MCF 10A (cell line): Measurements from ENCODE around the gene RNF207. TPM values are rescaled to one million over a fixed set of nuclear protein-coding genes. Genes with fewer than 3 reads are reported as not detected.

ENCODE experiments used
- BruUV-seq: library from RNA; stranded (reverse); fragments of 400-500 nt; replicated peaks from 2 replicates; lab custom pipeline; 2021; lab: Mats Ljungman, UMichigan
- CTCF ChIA-PET: fragments of 300-600 bp; sonication (Branson Sonifier 250); formaldehyde crosslinking; extraction: SDS; loops from one replicate; lab custom pipeline; 2021; ENCODE audit warnings: antibody characterized with exemption, inconsistent platforms; lab: Yijun Ruan, JAX
- POLR2A ChIA-PET: fragments of 300-600, 350-650 bp; sonication (Branson Sonifier 250); formaldehyde crosslinking; extraction: SDS; loops from one replicate; lab custom pipeline; 2020; ENCODE audit warnings: antibody characterized with exemption, inconsistent platforms; lab: Yijun Ruan, JAX
- DNase-seq: peaks from one replicate; pipeline ENCODE4 v3.0.0-alpha.2; 2018; ENCODE audit not compliant: unreplicated experiment
- H3K27ac Mint-ChIP-seq: one replicate; pipeline ENCODE4 v1.8.0; 2022; ENCODE audit warnings: mild to moderate bottlenecking, low read depth, mixed read lengths; ENCODE audit not compliant: unreplicated experiment
- H3K27me3 Mint-ChIP-seq: one replicate; pipeline ENCODE4 v1.8.0; 2022; ENCODE audit warnings: mixed read lengths; ENCODE audit not compliant: insufficient read depth, unreplicated experiment
- H3K36me3 Mint-ChIP-seq: one replicate; pipeline ENCODE4 v1.8.0; 2022; ENCODE audit warnings: mild to moderate bottlenecking, moderate library complexity, mixed read lengths; ENCODE audit not compliant: insufficient read depth, unreplicated experiment
- H3K4me1 Mint-ChIP-seq: one replicate; pipeline ENCODE4 v1.8.0; 2022; ENCODE audit warnings: mixed read lengths; ENCODE audit not compliant: insufficient read depth, unreplicated experiment
- H3K4me3 Mint-ChIP-seq: one replicate; pipeline ENCODE4 v1.8.0; 2022; ENCODE audit warnings: mild to moderate bottlenecking, moderate library complexity, mixed read lengths; ENCODE audit not compliant: unreplicated experiment
- H3K9me3 Mint-ChIP-seq: one replicate; pipeline ENCODE4 v1.8.0; 2022; ENCODE audit warnings: mixed read lengths; ENCODE audit not compliant: unreplicated experiment
- CTCF ChIP-seq: fragments of 200-600 bp; IDR thresholded peaks from one replicate; pipeline ENCODE4 v1.8.0; 2022; ENCODE audit warnings: antibody characterized with exemption, mild to moderate bottlenecking; ENCODE audit not compliant: unreplicated experiment
- intact Hi-C: fragments of 100-400 bp; cut with micrococcal nuclease; formaldehyde crosslinking; loops from 2 replicates; pipeline ENCODE4 v1.14.1; 2022
- total RNA-seq: library from RNA; stranded (reverse); gene quantifications from 2 replicates; pipeline ENCODE4 v1.2.3, GENCODE V29; 2022

Gene RNF207
- total RNA-seq, 1 experiment from 2014 or later: 6.2 TPM

- POLR2A ChIA-PET: no interaction called here
- Mint-ChIP-seq H3K27ac (no peak overlapping the region), H3K9me3 (no peaks in the 10 kb centered on the region), H3K36me3 (no peaks in the 10 kb centered on the region), H3K27me3 (peaks cover 39% of the 10 kb centered on the region), H3K4me3 (no peak overlapping the region), H3K4me1 (peaks cover 5% of the 10 kb centered on the region)
- CTCF ChIA-PET: interaction anchor here (0.5 kb wide), 1 partner anchor 99 kb away, joined by 3 read pairs; no protein-coding TSS in a partner anchor
- BruUV-seq: no TSS peak
- intact Hi-C loops: no loop called here
- no peak for TF ChIP-seq CTCF
- no peak for DNase-seq
Observed at GRCh38 chr1:6163973-6164617, 41.8 kb upstream of the RNF207 start.

- no peak overlapping the region for H3K4me3 Mint-ChIP-seq
- ChIA-PET CTCF (no interaction called here), POLR2A (no interaction called here)
- no TSS peak for BruUV-seq
- H3K4me1 Mint-ChIP-seq: no peaks in the 10 kb centered on the region
- DNase-seq: no peak
- H3K9me3 Mint-ChIP-seq: no peaks in the 10 kb centered on the region
- peaks cover 39% of the 10 kb centered on the region for H3K27me3 Mint-ChIP-seq
- no peaks in the 10 kb centered on the region for H3K36me3 Mint-ChIP-seq
- no peak for TF ChIP-seq CTCF
- no peak overlapping the region for H3K27ac Mint-ChIP-seq
- intact Hi-C loops: no loop called here
Observed at GRCh38 chr1:6165027-6165426, 40.9 kb upstream of the RNF207 start.

- TF ChIP-seq CTCF: no peak
- BruUV-seq: no TSS peak
Observed at GRCh38 chr1:6165441-6165985, 40.4 kb upstream of the RNF207 start.

GRCh38 chr1:6166221-6166620 lies 39.7 kb upstream of the RNF207 start:
- no TSS peak for BruUV-seq
- intact Hi-C loops: no loop called here
- no peaks in the 10 kb centered on the region for H3K36me3 Mint-ChIP-seq
- CTCF ChIA-PET: no interaction called here
- no peak for DNase-seq
- POLR2A ChIA-PET: no interaction called here
- no peak overlapping the region for H3K27ac Mint-ChIP-seq
- peaks cover 39% of the 10 kb centered on the region for H3K27me3 Mint-ChIP-seq
- H3K4me3 Mint-ChIP-seq: no peak overlapping the region
- no peaks in the 10 kb centered on the region for H3K4me1 Mint-ChIP-seq
- H3K9me3 Mint-ChIP-seq: no peaks in the 10 kb centered on the region
- no peak for TF ChIP-seq CTCF

More at GRCh38 chr1:6165441-6165985, 40.4 kb upstream of the RNF207 start:
- Mint-ChIP-seq H3K27ac (no peak overlapping the region), H3K9me3 (no peaks in the 10 kb centered on the region), H3K4me1 (no peaks in the 10 kb centered on the region), H3K27me3 (peaks cover 39% of the 10 kb centered on the region), H3K4me3 (no peak overlapping the region), H3K36me3 (no peaks in the 10 kb centered on the region)
- CTCF ChIA-PET: no interaction called here
- DNase-seq: no peak
- intact Hi-C loops: no loop called here
- POLR2A ChIA-PET: no interaction called here
